ENCODE measurements around the gene PIK3AP1. TPM values are rescaled to one million over a fixed set of nuclear protein-coding genes. Genes with fewer than 3 reads are reported as not detected.
"Not testable (repeated sequence)": the region's sequence is repeated elsewhere in the genome, so short reads cannot be mapped to it uniquely, and the experiment has no call there.

PIK3AP1 gene
- total and polyA plus RNA-seq, 10 of the 15 experiments (the other 5 are each of a cell fraction or from before 2014, with no cell fraction given): 26.2 to 306 (median 119) TPM

GRCh38 chr10:96743988-96744585 lies 23.8 kb upstream of the PIK3AP1 start (continued):
- peak; percentile 57 for TF ChIP-seq RAD21 (IDR thresholded peaks at IDR 0.05; ENCODE audit: insufficient read depth, low read depth, low read length)
- peak; percentile 37 for TF ChIP-seq IKZF1 (conservative IDR thresholded peaks at IDR 0.05)
- no peak for TF ChIP-seq NR2F1 (conservative IDR thresholded peaks at IDR 0.05)
- no peak for TF ChIP-seq NFYB (IDR thresholded peaks at IDR 0.05; ENCODE audit: insufficient read depth, low read depth, low read length)
- TF ChIP-seq TCF12 (IDR thresholded peaks at IDR 0.05; ENCODE audit: low read depth, low read length): no peak
- TF ChIP-seq NFXL1 (IDR thresholded peaks at IDR 0.05; ENCODE audit: borderline replicate concordance): no peak
- TF ChIP-seq GABPA (IDR thresholded peaks at IDR 0.05; ENCODE audit: low read depth): no peak
- 0 out of 2 replicates have a peak, but pooled peaks have one; percentile 10 for TF ChIP-seq IRF3 (IDR thresholded peaks at IDR 0.05)
- 0 out of 2 replicates have a peak, but pooled peaks have one; percentile 20 for TF ChIP-seq ATF7 (IDR thresholded peaks at IDR 0.05; ENCODE audit: low read depth)
- no peak for TF ChIP-seq SMAD1 (IDR thresholded peaks at IDR 0.05; ENCODE audit: low read depth, partially characterized antibody)
- TF ChIP-seq ETV6 (conservative IDR thresholded peaks at IDR 0.05 in 1 of 2, IDR thresholded peaks at IDR 0.05 in 1 of 2; ENCODE audit: borderline replicate concordance in 1 of 2, low read depth in 1 of 2): peak in 1 of 2 experiments; percentile 73; a peak in 2 of 4 replicates
- TF ChIP-seq YY1 (IDR thresholded peaks at IDR 0.05; ENCODE audit: low read depth, low read length): peak; percentile 81
- 0 out of 2 replicates have a peak, but pooled peaks have one; percentile 2 for TF ChIP-seq RUNX3 (IDR thresholded peaks at IDR 0.05; ENCODE audit: low read length)
- TF ChIP-seq, protein P1, sequence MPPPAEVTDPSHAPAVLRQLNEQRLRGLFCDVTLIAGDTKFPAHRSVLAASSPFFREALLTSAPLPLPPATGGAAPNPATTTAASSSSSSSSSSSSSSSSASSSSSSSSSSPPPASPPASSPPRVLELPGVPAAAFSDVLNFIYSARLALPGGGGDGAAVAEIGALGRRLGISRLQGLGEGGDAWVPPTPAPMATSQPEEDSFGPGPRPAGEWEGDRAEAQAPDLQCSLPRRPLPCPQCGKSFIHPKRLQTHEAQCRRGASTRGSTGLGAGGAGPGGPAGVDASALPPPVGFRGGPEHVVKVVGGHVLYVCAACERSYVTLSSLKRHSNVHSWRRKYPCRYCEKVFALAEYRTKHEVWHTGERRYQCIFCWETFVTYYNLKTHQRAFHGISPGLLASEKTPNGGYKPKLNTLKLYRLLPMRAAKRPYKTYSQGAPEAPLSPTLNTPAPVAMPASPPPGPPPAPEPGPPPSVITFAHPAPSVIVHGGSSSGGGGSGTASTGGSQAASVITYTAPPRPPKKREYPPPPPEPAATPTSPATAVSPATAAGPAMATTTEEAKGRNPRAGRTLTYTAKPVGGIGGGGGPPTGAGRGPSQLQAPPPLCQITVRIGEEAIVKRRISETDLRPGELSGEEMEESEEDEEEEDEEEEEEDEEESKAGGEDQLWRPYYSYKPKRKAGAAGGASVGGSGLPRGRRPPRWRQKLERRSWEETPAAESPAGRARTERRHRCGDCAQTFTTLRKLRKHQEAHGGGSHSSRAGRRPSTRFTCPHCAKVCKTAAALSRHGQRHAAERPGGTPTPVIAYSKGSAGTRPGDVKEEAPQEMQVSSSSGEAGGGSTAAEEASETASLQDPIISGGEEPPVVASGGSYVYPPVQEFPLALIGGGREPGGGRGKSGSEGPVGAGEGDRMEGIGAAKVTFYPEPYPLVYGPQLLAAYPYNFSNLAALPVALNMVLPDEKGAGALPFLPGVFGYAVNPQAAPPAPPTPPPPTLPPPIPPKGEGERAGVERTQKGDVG (CRISPR knock-in tag; IDR thresholded peaks at IDR 0.05): no peak
- peak; percentile 41; the same call in 1 of the 2 replicates for TF ChIP-seq SMC3 (IDR thresholded peaks at IDR 0.05; ENCODE audit: borderline replicate concordance, low read length)

- in situ Hi-C loops (cut with MboI); H3K9ac ChIP-seq (ENCODE audit: control insufficient read depth, insufficient read depth, low read length); DNase-seq (ENCODE audit: low read depth, low spot score); H4K20me1 ChIP-seq (ENCODE audit: control insufficient read depth, insufficient read depth); H2AFZ ChIP-seq (ENCODE audit: control insufficient read depth, low read depth, low read length); H3K9me3 ChIP-seq (replicated peaks; ENCODE audit: control insufficient read depth, insufficient read depth, low read length); H3K4me3 ChIP-seq; BruUV-seq (replicated peaks); H3K36me3 ChIP-seq (ENCODE audit: control insufficient read depth in 2 of 2, insufficient read depth in 2 of 2, low read length in 1 of 2); intact Hi-C loops (cut with micrococcal nuclease; ENCODE audit: unreplicated experiment); H3K27me3 ChIP-seq (replicated peaks in 1 of 2; ENCODE audit: control insufficient read depth in 2 of 2, insufficient read depth in 2 of 2, low read length in 1 of 2); H3K79me2 ChIP-seq (ENCODE audit: control insufficient read depth, insufficient read depth, low read length); H3K4me2 ChIP-seq (ENCODE audit: control insufficient read depth, insufficient read depth); ATAC-seq; FAIRE-seq; H3K27ac ChIP-seq (ENCODE audit: control insufficient read depth, insufficient read depth): not testable (repeated sequence)
- RAD21 ChIA-PET (ENCODE audit: unreplicated experiment): interaction anchor here (0.7 to 2.4 kb wide), 9 partner anchors 14 to 100 kb away, joined by 3 to 27 read pairs (median 6); partner anchors contain the start of gene PIK3AP1
- CTCF ChIA-PET: interaction anchor here (0.6 to 5.4 kb wide), 14 partner anchors 13 to 376 kb away, joined by 3 to 51 read pairs (median 6); no protein-coding TSS in a partner anchor
- POLR2A ChIA-PET: interaction anchor here (0.6 to 4.4 kb wide), 5 partner anchors 17 to 168 kb away, joined by 3 to 30 read pairs (median 4); no protein-coding TSS in a partner anchor
- SMC1A ChIA-PET (ENCODE audit: uncharacterized antibody, unreplicated experiment): interaction anchor here (1.0 to 4.7 kb wide), 16 partner anchors 18 to 252 kb away, joined by 3 to 34 read pairs (median 9); no protein-coding TSS in a partner anchor
- 84% methylated on average over 6 of the region's 6 CpGs for WGBS (ENCODE audit: insufficient coverage, insufficient replicate concordance, low lambda C conversion rate, missing lambda C conversion rate)
- peaks cover 15% of the 10 kb centered on the region for H3K4me1 ChIP-seq (ENCODE audit: control insufficient read depth, insufficient read depth, low read length)
These were observed 21.2 kb upstream of the PIK3AP1 start for GRCh38 chr10:96741557-96741956.

Data from GM12878 (cell line).